Prostate gland (tissue), 2 donors: ENCODE data around the gene RNF215. TPM values are rescaled to one million over a fixed set of nuclear protein-coding genes. Genes with fewer than 3 reads are reported as not detected.
A peak's percentile ranks its signal among the peaks of the same experiment; 100 is the strongest.
"Not testable (repeated sequence)": the region's sequence is repeated elsewhere in the genome, so short reads cannot be mapped to it uniquely, and the experiment has no call there.

Source experiments
- DNase-seq: peaks from one replicate; pipeline ENCODE4 v3.0.0-alpha.2; 2019; ENCODE audit warnings: low spot score
- H3K27ac ChIP-seq, 2 donors: fragments of 200-600 bp; sonication (generic); 2 replicates each; pipeline ENCODE4 v1.5.1; 2017 to 2019
- H3K27me3 ChIP-seq: fragments of 200-600 bp; sonication (generic); replicated peaks from 2 replicates; pipeline ENCODE4 v1.5.1; 2019; ENCODE audit not compliant: insufficient read depth
- H3K36me3 ChIP-seq, 2 donors: fragments of 200-600 bp; sonication (generic); 1 replicate in 1 of 2; 2 replicates in 1 of 2; pipeline versions ENCODE4 v1.5.1 to v1.8.1; 2017 to 2019
- H3K4me1 ChIP-seq: fragments of 200-600 bp; sonication (generic); replicated peaks from 2 replicates; pipeline ENCODE4 v1.5.1; 2019
- H3K4me3 ChIP-seq, 2 donors: fragments of 200-600 bp; sonication (generic); 2 replicates each; pipeline ENCODE4 v1.5.1; 2017 to 2019
- H3K9me3 ChIP-seq: fragments of 200-600 bp; sonication (generic); 2 replicates; pipeline ENCODE4 v1.5.1; 2017
- POLR2A ChIP-seq: fragments of 450-650 bp; IDR thresholded peaks from one replicate; pipeline ENCODE4 v1.6.1; 2016; ENCODE audit warnings: antibody characterized with exemption, mild to moderate bottlenecking
- POLR2AphosphoS5 ChIP-seq: sonication (generic); formaldehyde crosslinking; IDR thresholded peaks from one replicate; pipeline ENCODE4 v1.6.1; 2017; ENCODE audit warnings: antibody characterized with exemption
- WGBS: methylation state at CpG from one replicate; pipeline ENCODE4 v1.1.5; 2018; 5-methylcytosine and 5-hydroxymethylcytosine counted together
- intact Hi-C: fragments of 100-400 bp; cut with DNase I; formaldehyde crosslinking; loops from one replicate; pipeline ENCODE4 v1.14.2; 2022
- total RNA-seq, 2 donors: library from RNA; depleted of rRNA; stranded (reverse); fragments of >200 nt; gene quantifications; one replicate each; pipeline ENCODE4 v1.1.0, GENCODE V29; 2016
- TF ChIP-seq, protein P1 (sequence below), 4 experiments: fragments of 200-600 bp in 2 of 4; fragments of 450-650 bp in 2 of 4; sonication (generic) in 2 of 4; IDR thresholded peaks; 1 replicate in 3 of 4; 2 replicates in 1 of 4; pipeline ENCODE4 v1.5.1; 2016 to 2019; ENCODE audit warnings: antibody characterized with exemption in 4 of 4, mild to moderate bottlenecking in 2 of 4, moderate library complexity in 2 of 4

RNF215 gene
- total RNA-seq, 2 donors from 2014 or later, result 18.1 to 20.0 TPM

DNA sequence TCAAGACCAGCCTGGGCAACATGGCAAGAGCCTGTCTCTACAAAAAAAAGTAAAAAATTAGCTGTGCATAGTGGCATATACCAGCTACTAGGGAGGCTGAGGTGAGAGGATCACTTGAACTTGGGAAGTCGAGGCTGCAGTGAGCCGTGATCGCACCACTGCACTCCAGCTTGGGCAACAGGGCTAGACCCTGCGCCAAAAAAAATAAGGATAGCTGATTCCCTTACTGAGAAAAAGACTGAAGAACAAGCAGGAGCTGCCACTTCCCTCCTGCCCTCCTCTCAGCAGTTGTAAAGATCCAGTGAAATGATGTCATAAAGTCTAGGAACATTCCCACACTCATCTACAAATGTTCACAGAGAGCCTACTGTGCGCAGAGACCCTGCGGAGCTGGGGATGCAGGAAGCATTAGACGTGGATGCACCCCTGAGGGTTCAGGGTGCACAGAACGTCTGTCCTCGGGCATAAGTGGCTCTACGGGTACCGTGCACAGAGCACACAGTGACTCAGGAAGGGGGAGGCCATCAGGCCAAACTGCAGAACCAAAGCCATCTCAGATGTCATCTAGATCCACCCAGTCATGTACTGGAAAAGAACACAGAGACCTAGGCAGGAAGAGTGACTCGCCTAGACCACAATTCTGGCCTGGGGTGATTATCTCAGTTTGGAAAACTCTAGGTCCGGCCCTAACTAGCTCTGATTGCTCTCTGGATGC lies 21.3 kb upstream of the RNF215 start:
- Histone ChIP-seq H3K36me3 (peaks cover 0 to 6% of the 10 kb centered on the region in 2 donors), H3K27ac (no peak overlapping the region), H3K9me3 (no peaks in the 10 kb centered on the region), H3K4me1 (no peaks in the 10 kb centered on the region), H3K4me3 (no peak overlapping the region), H3K27me3 (no peaks in the 10 kb centered on the region)
- intact Hi-C loops, result no loop called here
- TF ChIP-seq POLR2A (no peak), POLR2AphosphoS5 (no peak)
- TF ChIP-seq, protein P1, sequence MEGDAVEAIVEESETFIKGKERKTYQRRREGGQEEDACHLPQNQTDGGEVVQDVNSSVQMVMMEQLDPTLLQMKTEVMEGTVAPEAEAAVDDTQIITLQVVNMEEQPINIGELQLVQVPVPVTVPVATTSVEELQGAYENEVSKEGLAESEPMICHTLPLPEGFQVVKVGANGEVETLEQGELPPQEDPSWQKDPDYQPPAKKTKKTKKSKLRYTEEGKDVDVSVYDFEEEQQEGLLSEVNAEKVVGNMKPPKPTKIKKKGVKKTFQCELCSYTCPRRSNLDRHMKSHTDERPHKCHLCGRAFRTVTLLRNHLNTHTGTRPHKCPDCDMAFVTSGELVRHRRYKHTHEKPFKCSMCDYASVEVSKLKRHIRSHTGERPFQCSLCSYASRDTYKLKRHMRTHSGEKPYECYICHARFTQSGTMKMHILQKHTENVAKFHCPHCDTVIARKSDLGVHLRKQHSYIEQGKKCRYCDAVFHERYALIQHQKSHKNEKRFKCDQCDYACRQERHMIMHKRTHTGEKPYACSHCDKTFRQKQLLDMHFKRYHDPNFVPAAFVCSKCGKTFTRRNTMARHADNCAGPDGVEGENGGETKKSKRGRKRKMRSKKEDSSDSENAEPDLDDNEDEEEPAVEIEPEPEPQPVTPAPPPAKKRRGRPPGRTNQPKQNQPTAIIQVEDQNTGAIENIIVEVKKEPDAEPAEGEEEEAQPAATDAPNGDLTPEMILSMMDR (IDR thresholded peaks at IDR 0.05), result no peak
- no peak for DNase-seq
- WGBS, result 77% methylated on average over 13 of the region's 13 CpGs

DNA sequence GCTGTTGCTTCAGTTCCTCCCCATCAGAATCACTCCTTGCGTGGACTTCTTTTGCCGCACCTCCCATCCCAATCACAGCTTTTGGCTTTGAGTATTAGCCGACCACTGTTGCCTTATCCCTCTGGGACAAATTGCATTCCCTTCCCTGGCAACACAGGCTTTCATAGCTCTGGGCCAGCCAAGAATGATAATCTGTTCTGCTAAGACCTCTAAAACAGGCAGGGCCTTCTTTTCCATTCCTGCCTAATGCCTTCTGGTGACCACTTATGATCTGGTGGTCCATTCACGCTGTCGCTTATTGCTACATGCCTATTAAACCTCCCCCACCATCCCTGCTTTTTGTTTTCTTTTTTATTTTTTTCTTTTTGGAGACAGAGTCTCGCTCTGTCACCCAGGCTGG lies 19.2 kb upstream of the RNF215 start:
- intact Hi-C loops, result no loop called here
- DNase-seq, result no peak
- no peaks in the 10 kb centered on the region for H3K4me1 ChIP-seq
- H3K27ac ChIP-seq, result no peak overlapping the region
- no peaks in the 10 kb centered on the region for H3K27me3 ChIP-seq
- peaks cover 0 to 6% of the 10 kb centered on the region in 2 donors for H3K36me3 ChIP-seq
- H3K4me3 ChIP-seq, result no peak overlapping the region
- WGBS, result 87% methylated on average over 6 of the region's 6 CpGs
- TF ChIP-seq, protein P1 (IDR thresholded peaks at IDR 0.05), result no peak
- TF ChIP-seq POLR2AphosphoS5 (no peak), POLR2A (no peak)
- no peaks in the 10 kb centered on the region for H3K9me3 ChIP-seq

DNA sequence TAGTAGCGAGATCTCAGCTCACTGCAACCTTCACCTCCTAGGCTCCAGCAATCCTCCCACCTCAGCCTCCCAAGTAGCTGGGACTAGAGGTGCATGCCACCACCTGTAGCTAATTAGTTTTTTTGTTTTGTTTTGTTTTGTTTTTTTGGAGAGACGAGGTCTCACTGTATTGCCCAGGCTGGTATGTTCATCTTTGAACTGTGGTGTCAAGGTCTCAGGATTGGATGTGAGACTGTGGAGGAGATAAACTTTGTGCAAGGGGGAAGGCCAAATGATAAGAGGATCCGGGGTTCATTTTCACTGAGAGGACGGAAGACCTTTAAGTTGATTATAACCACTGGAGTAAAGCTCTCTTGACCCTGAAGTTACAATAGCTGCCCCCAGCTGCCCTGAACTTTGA lies 18.5 kb upstream of the RNF215 start:
- intact Hi-C loops, result no loop called here
- H3K36me3 ChIP-seq, result peaks cover 0 to 6% of the 10 kb centered on the region in 2 donors
- no peak overlapping the region for H3K4me3 ChIP-seq
- no peak for DNase-seq
- no peaks in the 10 kb centered on the region for H3K4me1 ChIP-seq
- H3K27ac ChIP-seq, result no peak overlapping the region
- WGBS, result 62% methylated on average over 4 of the region's 4 CpGs
- H3K27me3 ChIP-seq, result no peaks in the 10 kb centered on the region
- H3K9me3 ChIP-seq, result no peaks in the 10 kb centered on the region
- TF ChIP-seq, protein P1 (IDR thresholded peaks at IDR 0.05), result no peak
- TF ChIP-seq POLR2AphosphoS5, result no peak
- no peak for TF ChIP-seq POLR2A

DNA sequence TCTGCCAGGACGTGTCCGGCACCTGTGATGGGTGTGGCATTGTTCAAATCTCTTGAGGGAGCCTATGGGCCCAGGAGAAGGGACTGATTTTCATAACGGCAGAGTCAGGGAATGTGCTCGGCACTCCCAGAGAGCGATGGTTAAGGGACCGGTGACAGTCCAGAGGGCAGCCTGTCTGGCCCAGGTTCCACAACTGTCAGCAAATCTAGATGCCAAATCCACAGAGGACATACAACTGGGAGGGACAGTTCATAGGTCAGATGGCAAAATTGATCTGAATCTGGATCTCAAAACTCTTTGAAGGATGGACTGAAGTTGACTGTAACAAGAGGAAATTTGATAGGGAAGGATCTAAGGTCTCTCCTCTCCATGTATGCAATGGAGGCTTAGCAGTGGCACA lies 17.1 kb upstream of the RNF215 start:
- no peak overlapping the region for H3K27ac ChIP-seq
- TF ChIP-seq, protein P1 (IDR thresholded peaks at IDR 0.05), result no peak
- TF ChIP-seq POLR2AphosphoS5, result no peak
- TF ChIP-seq POLR2A, result no peak
- H3K27me3 ChIP-seq, result no peaks in the 10 kb centered on the region
- no peak for DNase-seq
- 72% methylated on average over 6 of the region's 6 CpGs for WGBS
- H3K9me3 ChIP-seq, result no peaks in the 10 kb centered on the region
- H3K4me1 ChIP-seq, result no peaks in the 10 kb centered on the region
- peaks cover 0 to 2% of the 10 kb centered on the region in 2 donors for H3K36me3 ChIP-seq
- intact Hi-C loops, result no loop called here
- no peak overlapping the region for H3K4me3 ChIP-seq

DNA sequence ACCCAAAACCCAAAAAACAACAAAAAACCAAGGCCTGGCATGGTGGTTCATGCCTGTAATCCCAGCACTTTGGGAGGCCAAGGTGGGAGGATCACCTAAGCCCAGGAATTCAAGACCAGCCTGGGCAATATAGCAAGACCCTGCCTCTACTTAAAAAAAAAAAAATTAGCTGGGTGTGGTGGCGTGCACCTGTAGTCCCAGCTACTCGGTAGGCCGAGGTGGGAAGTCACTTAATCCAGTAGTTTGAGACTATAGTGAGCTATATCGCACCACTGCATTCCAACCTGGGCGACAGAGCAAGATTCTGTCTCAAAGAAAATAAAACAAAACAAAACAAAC lies 15.5 kb upstream of the RNF215 start:
- WGBS, result 95% methylated on average over 5 of the region's 5 CpGs
- H3K9me3 ChIP-seq, result not testable (repeated sequence)

More for the DNA sequence above, 15.5 kb upstream of the RNF215 start:
- H3K4me1 ChIP-seq, H3K4me3 ChIP-seq, DNase-seq, H3K36me3 ChIP-seq, H3K27me3 ChIP-seq, intact Hi-C loops: not testable (repeated sequence)
- H3K27ac ChIP-seq, result peak overlapping the region in 1 of 2 donors; percentile 61
